Stimulated activated naive CD8-positive, alpha-beta T cell treated with anti-CD3 and anti-CD28 coated beads, Interleukin-15, Interleukin-2, amounts not matched to agents 100 ng/mL and 50 ng/mL, for 24 hours (primary cell): ENCODE measurements around the gene CD79A.
"Not testable (repeated sequence)": the region's sequence is repeated elsewhere in the genome, so short reads cannot be mapped to it uniquely, and the experiment has no call there.

Experiments used
- H3K27ac Mint-ChIP-seq: one replicate; pipeline ENCODE4 v1.8.0; 2021; ENCODE audit warnings: mild to moderate bottlenecking, mixed read lengths
- H3K27me3 Mint-ChIP-seq: one replicate; pipeline ENCODE4 v1.8.0; 2021; ENCODE audit warnings: mixed read lengths
- H3K36me3 Mint-ChIP-seq: one replicate; pipeline ENCODE4 v1.8.0; 2021; ENCODE audit warnings: low read depth, mixed read lengths
- H3K4me1 Mint-ChIP-seq: one replicate; pipeline ENCODE4 v1.8.0; 2021; ENCODE audit warnings: low read depth, mixed read lengths
- H3K4me3 Mint-ChIP-seq: one replicate; pipeline ENCODE4 v1.8.0; 2021; ENCODE audit warnings: mild to moderate bottlenecking, mixed read lengths
- H3K9me3 Mint-ChIP-seq: one replicate; pipeline ENCODE4 v1.8.0; 2021; ENCODE audit warnings: mixed read lengths

CD79A gene

GRCh38 chr19:41913538-41914423 lies 36.7 kb downstream of the CD79A start:
- Mint-ChIP-seq H3K9me3 (no peaks in the 10 kb centered on the region), H3K36me3 (no peaks in the 10 kb centered on the region), H3K27me3 (peaks cover 16% of the 10 kb centered on the region), H3K4me3 (no peak overlapping the region), H3K4me1 (peaks cover 21% of the 10 kb centered on the region), H3K27ac (no peak overlapping the region)

- not testable (repeated sequence) for H3K36me3 Mint-ChIP-seq, H3K9me3 Mint-ChIP-seq, H3K4me3 Mint-ChIP-seq, H3K27ac Mint-ChIP-seq
- Mint-ChIP-seq H3K4me1 (peaks cover 21% of the 10 kb centered on the region), H3K27me3 (peaks cover 16% of the 10 kb centered on the region)
These were observed 37.4 kb downstream of the CD79A start for GRCh38 chr19:41914424-41914834.

GRCh38 chr19:41915021-41915775 lies 38.1 kb downstream of the CD79A start:
- H3K27ac Mint-ChIP-seq = no peak overlapping the region
- H3K36me3 Mint-ChIP-seq = no peaks in the 10 kb centered on the region
- no peak overlapping the region for H3K4me3 Mint-ChIP-seq
- peaks cover 21% of the 10 kb centered on the region for H3K4me1 Mint-ChIP-seq
- no peaks in the 10 kb centered on the region for H3K9me3 Mint-ChIP-seq
- peaks cover 16% of the 10 kb centered on the region for H3K27me3 Mint-ChIP-seq

GRCh38 chr19:41915776-41916414 lies 38.8 kb downstream of the CD79A start:
- H3K4me3 Mint-ChIP-seq = no peak overlapping the region
- H3K27ac Mint-ChIP-seq = no peak overlapping the region
- H3K4me1 Mint-ChIP-seq = peaks cover 18% of the 10 kb centered on the region
- no peaks in the 10 kb centered on the region for H3K9me3 Mint-ChIP-seq
- H3K27me3 Mint-ChIP-seq = peaks cover 16% of the 10 kb centered on the region
- H3K36me3 Mint-ChIP-seq = no peaks in the 10 kb centered on the region

GRCh38 chr19:41917676-41918075 lies 40.6 kb downstream of the CD79A start:
- peaks cover 16% of the 10 kb centered on the region for H3K27me3 Mint-ChIP-seq
- no peak overlapping the region for H3K4me3 Mint-ChIP-seq
- H3K36me3 Mint-ChIP-seq = no peaks in the 10 kb centered on the region
- no peaks in the 10 kb centered on the region for H3K9me3 Mint-ChIP-seq
- H3K27ac Mint-ChIP-seq = no peak overlapping the region
- H3K4me1 Mint-ChIP-seq = peaks cover 16% of the 10 kb centered on the region

GRCh38 chr19:41918095-41918494 lies 41.0 kb downstream of the CD79A start:
- H3K4me3 Mint-ChIP-seq = no peak overlapping the region
- no peaks in the 10 kb centered on the region for H3K9me3 Mint-ChIP-seq
- no peaks in the 10 kb centered on the region for H3K36me3 Mint-ChIP-seq
- H3K27me3 Mint-ChIP-seq = peaks cover 16% of the 10 kb centered on the region
- H3K4me1 Mint-ChIP-seq = peaks cover 18% of the 10 kb centered on the region
- H3K27ac Mint-ChIP-seq = no peak overlapping the region

GRCh38 chr19:41918653-41919244 lies 41.7 kb downstream of the CD79A start:
- no peak overlapping the region for H3K4me3 Mint-ChIP-seq
- peaks cover 23% of the 10 kb centered on the region for H3K4me1 Mint-ChIP-seq
- no peak overlapping the region for H3K27ac Mint-ChIP-seq
- peaks cover 16% of the 10 kb centered on the region for H3K27me3 Mint-ChIP-seq
- H3K9me3 Mint-ChIP-seq = no peaks in the 10 kb centered on the region
- H3K36me3 Mint-ChIP-seq = no peaks in the 10 kb centered on the region

GRCh38 chr19:41919948-41920712 lies 43.1 kb downstream of the CD79A start:
- Mint-ChIP-seq H3K9me3 (no peaks in the 10 kb centered on the region), H3K4me1 (peaks cover 22% of the 10 kb centered on the region), H3K4me3 (no peak overlapping the region), H3K36me3 (no peaks in the 10 kb centered on the region), H3K27me3 (peaks cover 10% of the 10 kb centered on the region), H3K27ac (no peak overlapping the region)

DNA sequence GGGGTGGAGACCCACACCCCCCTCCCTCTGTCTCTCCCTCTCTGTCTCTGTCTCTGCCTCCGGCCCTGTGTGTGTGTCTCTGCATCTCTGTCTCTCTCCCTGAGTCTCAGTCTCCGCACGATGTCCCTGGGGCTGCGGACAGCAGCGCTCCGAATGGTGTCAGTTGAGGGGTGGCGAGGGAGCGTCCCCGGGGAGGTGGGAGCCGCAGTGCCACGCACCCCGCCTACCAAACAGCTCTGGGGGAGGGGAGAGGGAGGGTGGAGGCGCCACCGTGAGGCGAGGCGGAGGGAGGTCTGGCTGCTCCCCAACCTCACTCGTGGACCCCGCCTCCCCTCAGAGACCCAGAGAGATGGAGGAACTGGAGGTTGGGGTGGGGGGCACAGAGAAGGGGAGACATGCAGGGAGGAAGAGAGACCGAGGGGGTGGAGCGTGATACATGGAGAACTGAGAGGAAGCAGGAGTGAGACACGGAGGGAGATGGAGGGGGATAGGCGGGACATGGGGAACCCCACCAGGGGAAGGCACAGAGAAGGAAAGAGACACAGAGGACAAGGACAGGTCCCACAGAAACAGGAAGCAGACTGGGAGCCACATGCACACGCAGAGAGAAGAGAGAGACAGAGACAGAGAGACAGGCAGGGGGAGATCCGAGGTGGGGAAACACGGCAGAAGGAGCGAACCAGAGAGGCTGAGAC lies 44.0 kb downstream of the CD79A start:
- H3K27me3 Mint-ChIP-seq = peaks cover 10% of the 10 kb centered on the region
- no peak overlapping the region for H3K4me3 Mint-ChIP-seq
- H3K36me3 Mint-ChIP-seq = no peaks in the 10 kb centered on the region
- H3K4me1 Mint-ChIP-seq = peaks cover 22% of the 10 kb centered on the region
- no peak overlapping the region for H3K27ac Mint-ChIP-seq
- H3K9me3 Mint-ChIP-seq = no peaks in the 10 kb centered on the region

GRCh38 chr19:41921577-41922576 lies 44.8 kb downstream of the CD79A start:
- H3K27ac Mint-ChIP-seq = no peak overlapping the region
- no peak overlapping the region for H3K4me3 Mint-ChIP-seq

GRCh38 chr19:41922585-41922984 lies 45.5 kb downstream of the CD79A start:
- Mint-ChIP-seq H3K4me3 (no peak overlapping the region), H3K4me1 (peaks cover 22% of the 10 kb centered on the region), H3K36me3 (no peaks in the 10 kb centered on the region), H3K9me3 (no peaks in the 10 kb centered on the region), H3K27me3 (peaks cover 10% of the 10 kb centered on the region), H3K27ac (no peak overlapping the region)

More at GRCh38 chr19:41921577-41922576, 44.8 kb downstream of the CD79A start:
- peaks cover 10% of the 10 kb centered on the region for H3K27me3 Mint-ChIP-seq
- H3K9me3 Mint-ChIP-seq = no peaks in the 10 kb centered on the region
- H3K4me1 Mint-ChIP-seq = peaks cover 22% of the 10 kb centered on the region
- H3K36me3 Mint-ChIP-seq = no peaks in the 10 kb centered on the region

GRCh38 chr19:41923045-41923788 lies 46.1 kb downstream of the CD79A start:
- H3K9me3 Mint-ChIP-seq = no peaks in the 10 kb centered on the region

More at GRCh38 chr19:41923045-41923788, 46.1 kb downstream of the CD79A start:
- Mint-ChIP-seq H3K36me3 (no peaks in the 10 kb centered on the region), H3K27me3 (peaks cover 10% of the 10 kb centered on the region), H3K4me3 (no peak overlapping the region), H3K4me1 (peaks cover 22% of the 10 kb centered on the region), H3K27ac (peak overlapping the region; percentile 43)
